ENCODE results near the gene NCKAP1.

Gene NCKAP1

DNA sequence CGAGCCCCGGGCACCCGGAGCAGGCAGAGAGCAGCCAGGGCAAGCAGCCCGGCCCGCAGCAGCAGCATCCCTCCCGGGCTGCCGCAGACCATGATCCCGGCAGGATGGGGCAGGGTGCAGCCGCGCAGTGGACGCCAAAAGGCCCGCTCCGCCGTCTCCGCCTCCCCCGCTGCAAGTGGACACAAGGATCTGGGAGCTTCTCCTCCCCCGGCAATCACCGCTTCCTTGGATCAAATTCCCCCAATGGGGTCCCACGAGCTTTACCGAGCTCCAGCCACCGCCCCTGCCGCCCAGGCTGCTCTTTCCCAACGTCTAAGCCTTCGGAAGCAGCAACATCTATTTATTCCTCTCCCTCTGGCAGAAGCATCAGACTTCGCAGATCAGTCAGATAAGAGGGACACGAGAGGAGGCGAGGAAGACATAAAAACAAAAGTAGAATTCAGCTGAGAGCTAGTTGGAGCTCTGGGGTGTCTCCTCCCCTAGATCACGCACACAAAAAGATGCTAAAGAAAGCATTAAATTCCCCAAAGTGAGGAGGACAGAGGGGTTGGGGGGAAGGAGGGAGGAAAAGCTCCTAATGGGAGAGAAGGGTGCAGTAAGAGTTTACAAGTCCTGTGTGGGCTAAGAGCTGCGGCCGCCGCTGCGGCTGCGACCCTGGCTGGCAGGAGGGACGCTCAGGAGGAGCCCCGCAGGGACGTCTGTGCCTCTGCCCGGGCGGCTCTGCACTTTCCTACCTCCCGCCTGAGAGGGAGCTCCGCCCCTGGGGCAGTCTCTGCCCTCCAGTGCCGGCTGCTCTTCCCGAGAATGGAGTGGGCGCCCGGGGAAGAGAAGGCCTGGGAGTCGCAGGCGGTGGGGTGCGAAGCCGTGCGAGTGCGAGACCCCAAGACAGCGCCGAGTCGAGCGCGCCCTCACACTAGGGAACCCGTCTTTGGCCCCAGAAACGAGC, 171.5 kb downstream of the NCKAP1 start, which contains the start of gene FRZB:
Gene FRZB (minus strand): TSS at position 177 of the 946 bp plus-strand sequence. CDS start 85 bp downstream, at position 92.
- peak; percentile 39 for DNase-seq

GRCh38 chr2:182866095-182866460, 172.2 kb downstream of the NCKAP1 start:
- peak; percentile 22 for DNase-seq

DNA sequence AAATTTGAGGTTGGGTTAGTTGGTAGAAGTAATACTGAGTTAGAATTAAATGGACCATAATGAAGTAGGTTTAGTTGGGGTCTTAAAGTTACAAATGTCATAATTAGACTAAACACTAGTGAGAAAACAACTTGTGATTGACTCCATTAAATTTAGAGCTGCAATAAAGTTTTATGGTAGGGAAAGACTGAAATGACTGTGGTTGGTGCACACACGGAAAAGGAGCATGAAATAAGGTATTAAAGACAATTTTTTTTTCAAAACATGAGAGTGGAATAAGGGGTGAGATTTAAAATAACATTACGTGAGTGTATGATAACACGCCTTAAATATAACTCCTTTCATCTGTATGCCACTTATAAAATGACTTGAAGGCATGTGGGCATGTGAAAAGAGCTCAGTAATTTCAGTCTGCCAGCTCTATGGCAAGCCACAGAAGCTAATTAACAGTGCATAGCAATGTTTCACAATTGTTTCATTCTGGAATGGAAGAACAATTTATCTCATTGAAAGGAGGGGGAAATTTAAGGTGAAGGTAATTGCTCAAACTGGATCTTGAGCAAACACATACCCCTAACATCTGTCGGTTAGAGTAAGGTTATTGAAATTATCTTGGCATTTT, 173.2 kb downstream of the NCKAP1 start:
- no peak for DNase-seq

- DNase-seq = no peak
Observed at GRCh38 chr2:182863642-182864041, 174.6 kb downstream of the NCKAP1 start.

- no peak for DNase-seq
Observed at GRCh38 chr2:182862091-182862490, 176.2 kb downstream of the NCKAP1 start.

GRCh38 chr2:182860858-182861257, 177.4 kb downstream of the NCKAP1 start:
- DNase-seq = no peak
